HG02840 (cell line): Measurements from ENCODE around the gene VAMP8.
A peak's percentile ranks its signal among the peaks of the same experiment; 100 is the strongest.
"Not testable (repeated sequence)": the region's sequence is repeated elsewhere in the genome, so short reads cannot be mapped to it uniquely, and the experiment has no call there.

Source experiments
- ATAC-seq: cut with Tn5 transposase; IDR thresholded peaks from one replicate; pipeline ENCODE4 v1.9.1; 2021; ENCODE audit warnings: mild to moderate bottlenecking, moderate library complexity, moderate number of reproducible peaks; ENCODE audit not compliant: unreplicated experiment, low FRiP score

Gene VAMP8

DNA sequence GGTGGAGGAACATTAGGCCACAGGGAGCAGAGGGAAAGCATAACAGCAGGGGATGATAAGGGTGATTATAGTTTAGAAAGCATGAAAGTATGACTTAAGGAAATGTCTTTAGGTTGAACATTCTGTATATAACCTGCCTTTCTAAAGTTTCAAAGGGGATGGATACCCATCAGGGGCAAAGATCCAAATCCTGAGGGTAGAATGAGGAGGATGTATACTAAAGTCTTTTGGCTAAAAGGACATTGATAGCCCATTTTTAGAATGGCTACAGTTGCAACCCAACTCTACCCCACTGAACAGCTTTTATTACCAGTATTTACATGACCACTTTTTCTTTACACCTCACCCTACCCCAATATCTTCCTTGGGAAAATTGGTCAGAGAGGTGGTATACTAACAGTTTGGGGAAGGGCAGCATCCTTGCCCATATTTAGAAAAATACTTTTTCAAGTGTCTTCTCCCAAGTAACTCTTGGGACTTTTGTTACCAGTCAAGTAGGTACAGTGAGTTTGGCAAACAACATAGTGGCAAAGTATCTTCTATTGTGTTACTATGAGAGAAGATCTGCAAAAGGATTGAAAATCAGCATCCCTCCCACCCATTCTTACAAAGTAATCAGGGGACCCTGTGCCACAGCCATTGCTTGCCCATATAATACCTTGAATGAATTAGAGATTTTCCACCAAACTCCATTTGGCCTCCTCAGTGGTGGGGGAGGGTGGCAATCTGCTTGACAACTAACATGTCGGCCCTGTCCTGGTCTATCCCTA lies 30.1 kb upstream of the VAMP8 start:
- ATAC-seq, result no peak

- no peak for ATAC-seq
Measured at GRCh38 chr2:85547859-85548607, 29.4 kb upstream of the VAMP8 start.

GRCh38 chr2:85548608-85548900 lies 28.8 kb upstream of the VAMP8 start:
- ATAC-seq, result no peak

DNA sequence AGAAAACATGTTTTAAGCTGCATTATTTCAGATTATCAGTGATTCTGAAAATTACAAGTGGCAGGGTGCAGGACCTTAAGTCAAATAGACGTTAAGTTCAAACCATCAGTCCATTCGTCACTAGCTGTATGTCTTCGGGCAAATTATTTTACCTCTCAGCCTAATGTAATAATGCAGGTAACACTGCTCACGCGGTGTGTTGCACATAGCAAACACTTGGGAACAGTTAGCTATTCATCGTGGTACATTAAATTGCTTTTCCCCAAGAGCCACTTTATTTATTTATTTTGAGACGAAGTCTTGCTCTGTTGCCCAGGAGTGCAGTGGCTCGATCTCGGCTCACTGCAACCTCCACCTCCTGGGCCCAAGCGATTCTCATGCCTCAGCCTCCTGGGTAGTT lies 28.3 kb upstream of the VAMP8 start:
- no peak for ATAC-seq

DNA sequence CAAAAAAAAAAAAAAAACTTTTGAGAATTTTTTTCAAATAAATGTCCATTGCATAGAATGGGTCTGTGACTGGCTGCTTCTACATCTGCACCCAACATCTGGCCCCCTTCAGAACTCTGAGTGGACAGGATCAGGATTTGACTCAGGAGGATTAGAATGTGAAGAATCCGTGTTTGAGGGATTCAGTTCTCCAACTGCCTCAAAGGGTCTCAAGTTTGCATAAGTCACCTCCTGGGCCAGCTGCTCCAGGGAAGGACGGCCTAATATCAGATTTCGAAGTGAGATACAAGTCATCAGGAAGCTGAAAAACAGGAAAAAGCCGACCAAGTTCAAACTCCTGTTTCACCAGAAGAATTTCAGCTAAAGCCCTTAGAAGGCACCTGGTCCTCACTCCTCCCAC lies 27.6 kb upstream of the VAMP8 start:
- no peak for ATAC-seq

GRCh38 chr2:85550486-85550885 lies 26.9 kb upstream of the VAMP8 start:
- no peak for ATAC-seq

DNA sequence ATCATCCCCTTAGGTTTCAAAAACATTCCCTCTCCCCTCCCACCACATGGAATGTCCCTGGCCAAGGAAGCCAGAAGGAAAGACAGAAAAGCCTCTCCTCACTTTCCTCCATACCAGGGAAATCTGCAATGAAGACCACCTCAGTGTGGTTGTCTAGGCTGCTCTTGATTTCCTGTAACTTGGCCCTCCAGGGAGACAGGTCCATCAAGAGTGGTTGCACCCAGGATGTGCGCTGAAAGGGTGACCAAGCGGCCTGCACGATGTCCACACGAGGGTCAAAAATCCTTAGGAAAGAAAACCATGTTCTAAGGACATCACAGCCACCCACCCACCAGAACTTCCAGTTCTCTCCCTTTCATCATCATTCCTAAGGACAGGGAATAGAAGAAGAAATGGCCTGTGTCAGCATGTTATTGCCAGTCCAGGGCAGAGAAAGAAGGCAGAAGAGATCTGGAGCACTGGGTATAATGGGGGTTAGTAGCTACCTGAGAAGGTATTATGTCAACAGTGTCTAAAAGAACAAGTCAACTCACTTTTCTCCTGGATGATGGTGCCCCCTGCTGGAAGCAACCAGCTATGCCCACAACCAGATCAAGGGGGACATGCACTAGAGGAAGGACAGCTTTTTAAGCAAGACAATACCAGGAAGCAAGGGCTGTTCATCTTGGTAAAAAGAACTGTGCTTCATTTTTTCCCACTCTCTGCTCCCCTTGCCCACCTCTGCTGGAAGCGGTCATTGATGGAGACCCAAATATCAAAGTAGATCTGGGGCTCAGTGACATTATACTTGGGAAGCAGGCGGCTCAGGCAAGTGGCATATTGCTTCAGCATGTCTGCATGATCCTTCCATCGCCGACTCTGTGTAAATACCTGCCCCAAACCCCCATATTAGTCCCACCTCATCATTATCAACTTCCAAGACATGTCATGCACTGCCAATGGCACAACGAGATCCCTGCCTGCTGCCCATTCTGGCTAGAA lies 25.4 kb upstream of the VAMP8 start:
- no peak for ATAC-seq

GRCh38 chr2:85553184-85553583 lies 24.2 kb upstream of the VAMP8 start:
- no peak for ATAC-seq

- ATAC-seq, result no peak
Measured at GRCh38 chr2:85554980-85555612, 22.3 kb upstream of the VAMP8 start.

DNA sequence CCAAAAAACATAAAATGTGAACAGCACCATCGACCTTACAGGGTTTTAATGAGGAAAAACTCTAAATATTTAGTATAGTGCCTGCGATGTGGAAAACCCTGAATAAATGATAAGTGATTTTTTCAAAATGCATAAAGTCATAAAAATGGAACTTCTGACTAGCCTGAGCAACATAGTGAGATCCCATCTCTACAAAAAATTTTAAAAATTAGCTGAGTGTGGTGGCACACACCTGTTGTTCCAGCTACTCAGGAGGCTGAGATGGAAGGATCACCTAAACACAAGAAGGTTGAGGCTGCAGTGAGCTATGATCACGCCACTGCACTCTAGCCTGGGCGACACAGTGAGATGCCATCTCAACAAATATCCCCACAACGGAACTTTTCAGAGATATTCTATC lies 20.3 kb upstream of the VAMP8 start:
- ATAC-seq, result no peak

DNA sequence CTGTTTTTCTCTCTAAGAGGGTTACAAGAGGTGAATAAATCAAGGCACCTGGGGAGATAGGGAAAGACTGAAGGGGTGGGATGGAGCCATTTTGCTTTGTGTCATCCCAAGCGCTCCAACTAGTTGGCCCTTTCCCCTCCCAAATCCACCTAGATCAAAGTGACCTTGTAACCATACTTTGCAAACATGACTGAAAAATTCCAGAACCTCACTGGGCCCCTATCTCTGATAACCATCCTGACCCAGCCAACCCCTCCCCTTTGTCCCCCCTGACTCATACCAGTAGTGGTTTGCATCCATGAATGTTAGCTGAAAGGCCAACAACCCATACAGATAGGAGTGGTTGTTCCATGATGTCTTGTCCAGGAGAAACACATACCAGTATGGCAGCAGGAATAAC lies 19.2 kb upstream of the VAMP8 start:
- ATAC-seq, result no peak

GRCh38 chr2:85560403-85560726 lies 17.0 kb upstream of the VAMP8 start:
- not testable (repeated sequence) for ATAC-seq

DNA sequence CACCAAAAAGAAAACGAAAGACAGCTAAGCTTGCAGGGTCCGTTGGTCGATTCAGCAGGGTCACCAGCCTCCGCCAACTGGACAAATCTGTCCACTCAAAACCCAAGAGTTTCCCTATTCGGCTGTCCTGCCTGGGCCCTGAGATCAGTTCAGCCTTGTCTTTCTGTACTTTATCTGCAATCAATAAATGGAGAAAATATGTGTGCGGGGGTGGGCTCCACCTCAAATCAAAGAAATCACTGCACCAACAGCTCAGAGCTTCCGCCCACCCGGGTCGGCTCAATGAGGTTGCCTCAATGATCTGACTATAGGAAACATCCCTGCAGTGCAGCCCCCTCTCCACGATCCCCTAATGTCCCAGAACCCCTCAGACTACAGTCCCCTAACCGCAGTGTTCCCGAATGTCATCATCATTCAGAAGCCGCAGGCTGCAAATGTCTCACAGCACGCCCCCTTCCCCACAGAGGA lies 16.5 kb upstream of the VAMP8 start:
- ATAC-seq, result peak; percentile 11

DNA sequence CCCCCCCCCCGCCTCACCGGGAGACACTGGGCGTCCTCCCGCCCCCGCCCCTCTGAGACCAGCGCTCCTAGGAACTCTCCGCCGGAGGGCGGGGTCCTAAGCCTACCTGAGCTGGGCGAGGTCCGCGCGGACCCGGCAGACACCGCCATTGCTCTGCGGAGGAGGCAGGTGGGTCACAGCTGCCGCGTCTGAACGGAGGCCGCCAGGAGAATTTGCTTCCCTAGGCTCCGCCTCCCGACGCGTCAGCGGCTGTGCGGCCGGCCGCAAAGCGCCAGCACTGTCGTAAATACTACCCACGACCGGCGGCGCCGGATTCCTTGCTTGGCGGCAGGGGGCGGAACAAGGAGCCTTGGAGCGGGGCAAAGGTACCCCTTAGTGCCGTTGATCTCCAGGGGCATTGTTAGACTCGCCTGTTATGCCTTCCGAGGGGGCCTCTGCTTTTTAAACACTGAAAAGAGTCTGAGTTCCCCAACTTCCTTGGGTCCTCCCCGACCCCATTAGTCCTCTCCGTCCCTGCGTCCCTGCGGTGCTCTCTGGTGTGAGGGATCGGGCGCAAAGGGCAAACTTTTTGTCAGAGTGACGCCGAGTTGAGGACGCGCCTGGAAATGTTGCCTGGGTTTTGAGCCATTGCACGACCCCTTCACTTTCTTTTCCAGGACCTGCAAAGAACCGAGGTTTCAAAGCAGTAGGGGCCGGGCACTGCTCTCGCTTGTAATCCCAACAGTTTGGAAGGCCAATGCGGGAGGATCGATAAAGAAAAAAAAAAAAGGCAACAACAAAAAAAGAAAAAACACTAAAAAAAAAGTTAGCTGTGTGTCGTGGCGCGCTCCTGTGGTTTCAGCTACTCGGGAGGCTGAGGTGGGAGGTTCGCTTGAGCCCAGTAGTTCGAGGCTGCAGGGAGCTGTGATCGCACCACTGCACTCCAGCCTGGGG lies 15.8 kb upstream of the VAMP8 start, which contains the start of gene GGCX:
GGCX (minus strand) TSS at position 214 of the 933 bp plus-strand sequence; CDS start at position 149, 65 bp downstream.
- peak; percentile 90 for ATAC-seq

GRCh38 chr2:85564144-85564563 lies 13.2 kb upstream of the VAMP8 start:
- no peak for ATAC-seq

DNA sequence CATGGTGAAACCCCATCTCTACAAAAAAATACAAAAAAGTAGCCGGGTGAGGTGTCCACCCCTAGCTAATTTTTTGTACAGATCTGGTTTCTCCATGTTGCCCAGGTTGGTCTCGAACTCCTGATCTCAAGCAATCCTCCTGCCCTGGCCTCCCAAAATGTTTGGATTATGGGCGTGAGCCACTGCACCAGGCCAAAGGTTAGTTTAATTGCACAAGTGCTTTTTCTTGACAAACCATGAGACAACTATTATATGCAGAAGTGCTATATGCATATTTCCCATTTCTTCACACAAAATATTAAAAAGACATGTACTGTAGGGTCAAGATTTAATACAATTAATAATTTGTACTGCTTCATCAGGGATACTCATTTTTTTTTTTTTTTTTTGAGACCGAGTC lies 11.1 kb upstream of the VAMP8 start:
- ATAC-seq, result no peak

- ATAC-seq, result no peak
Measured at GRCh38 chr2:85575739-85576138, 1.6 kb upstream of the VAMP8 start.

- no peak for ATAC-seq
Measured at GRCh38 chr2:85577063-85577385, 362 bp upstream of the VAMP8 start.
